Endothelial cell (in vitro differentiated cells): ENCODE data around the gene NUPR1. TPM values are rescaled to one million over a fixed set of nuclear protein-coding genes. Genes with fewer than 3 reads are reported as not detected.
"Not testable (repeated sequence)": the region's sequence is repeated elsewhere in the genome, so short reads cannot be mapped to it uniquely, and the experiment has no call there.

Experiments
- DNase-seq: peaks from one replicate; pipeline ENCODE4 v3.0.0; 2021; ENCODE audit warnings: low spot score
- H3K27ac Mint-ChIP-seq: one replicate; pipeline ENCODE4 v1.8.0; 2021; ENCODE audit warnings: mixed read lengths, inconsistent platforms; ENCODE audit not compliant: unreplicated experiment
- H3K27me3 Mint-ChIP-seq: one replicate; pipeline ENCODE4 v1.8.0; 2021; ENCODE audit warnings: mild to moderate bottlenecking, moderate library complexity, mixed read lengths, inconsistent platforms; ENCODE audit not compliant: unreplicated experiment
- H3K36me3 Mint-ChIP-seq: one replicate; pipeline ENCODE4 v1.8.0; 2021; ENCODE audit warnings: mild to moderate bottlenecking, low read depth, mixed read lengths, inconsistent platforms; ENCODE audit not compliant: unreplicated experiment
- H3K4me1 Mint-ChIP-seq: one replicate; pipeline ENCODE4 v1.8.0; 2021; ENCODE audit warnings: mild to moderate bottlenecking, mixed read lengths, inconsistent platforms; ENCODE audit not compliant: unreplicated experiment
- H3K4me3 Mint-ChIP-seq: one replicate; pipeline ENCODE4 v1.8.0; 2021; ENCODE audit warnings: mild to moderate bottlenecking, mixed read lengths, inconsistent platforms; ENCODE audit not compliant: unreplicated experiment
- H3K9me3 Mint-ChIP-seq: one replicate; pipeline ENCODE4 v1.8.0; 2021; ENCODE audit warnings: mixed read lengths, inconsistent platforms; ENCODE audit not compliant: unreplicated experiment
- total RNA-seq: library from RNA; stranded (reverse); fragmentation: NEBNext Ultra II Directional; extraction: Animal tissue kit (Norgen Biotek cat#: 25700); gene quantifications from one replicate; pipeline ENCODE4 v1.2.1, GENCODE V29; 2021; ENCODE audit not compliant: unreplicated experiment
- TF ChIP-seq, protein P1 (sequence below): fragments of 200-600 bp; sonication (generic); IDR thresholded peaks from one replicate; pipeline ENCODE4 v1.5.0; 2021; ENCODE audit warnings: antibody characterized with exemption; ENCODE audit not compliant: unreplicated experiment

The NUPR1 gene
- total RNA-seq, 1 donor from 2014 or later = not detected

GRCh38 chr16:28569968-28570752 lies 31.4 kb upstream of the NUPR1 start:
- peaks cover 22% of the 10 kb centered on the region for H3K36me3 Mint-ChIP-seq
- peaks cover 2% of the 10 kb centered on the region for H3K27me3 Mint-ChIP-seq
- TF ChIP-seq, protein P1, sequence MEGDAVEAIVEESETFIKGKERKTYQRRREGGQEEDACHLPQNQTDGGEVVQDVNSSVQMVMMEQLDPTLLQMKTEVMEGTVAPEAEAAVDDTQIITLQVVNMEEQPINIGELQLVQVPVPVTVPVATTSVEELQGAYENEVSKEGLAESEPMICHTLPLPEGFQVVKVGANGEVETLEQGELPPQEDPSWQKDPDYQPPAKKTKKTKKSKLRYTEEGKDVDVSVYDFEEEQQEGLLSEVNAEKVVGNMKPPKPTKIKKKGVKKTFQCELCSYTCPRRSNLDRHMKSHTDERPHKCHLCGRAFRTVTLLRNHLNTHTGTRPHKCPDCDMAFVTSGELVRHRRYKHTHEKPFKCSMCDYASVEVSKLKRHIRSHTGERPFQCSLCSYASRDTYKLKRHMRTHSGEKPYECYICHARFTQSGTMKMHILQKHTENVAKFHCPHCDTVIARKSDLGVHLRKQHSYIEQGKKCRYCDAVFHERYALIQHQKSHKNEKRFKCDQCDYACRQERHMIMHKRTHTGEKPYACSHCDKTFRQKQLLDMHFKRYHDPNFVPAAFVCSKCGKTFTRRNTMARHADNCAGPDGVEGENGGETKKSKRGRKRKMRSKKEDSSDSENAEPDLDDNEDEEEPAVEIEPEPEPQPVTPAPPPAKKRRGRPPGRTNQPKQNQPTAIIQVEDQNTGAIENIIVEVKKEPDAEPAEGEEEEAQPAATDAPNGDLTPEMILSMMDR = no peak
- H3K9me3 Mint-ChIP-seq = peaks cover 5% of the 10 kb centered on the region
- peaks cover 24% of the 10 kb centered on the region for H3K4me1 Mint-ChIP-seq
- no peak overlapping the region for H3K27ac Mint-ChIP-seq
- DNase-seq = no peak
- H3K4me3 Mint-ChIP-seq = no peak overlapping the region

- TF ChIP-seq, protein P1 = no peak
- peaks cover 5% of the 10 kb centered on the region for H3K9me3 Mint-ChIP-seq
- no peak overlapping the region for H3K27ac Mint-ChIP-seq
- H3K36me3 Mint-ChIP-seq = peaks cover 22% of the 10 kb centered on the region
- DNase-seq = no peak
- peaks cover 2% of the 10 kb centered on the region for H3K27me3 Mint-ChIP-seq
- no peak overlapping the region for H3K4me3 Mint-ChIP-seq
- peaks cover 18% of the 10 kb centered on the region for H3K4me1 Mint-ChIP-seq
Observed at GRCh38 chr16:28569021-28569420, 30.2 kb upstream of the NUPR1 start.

DNA sequence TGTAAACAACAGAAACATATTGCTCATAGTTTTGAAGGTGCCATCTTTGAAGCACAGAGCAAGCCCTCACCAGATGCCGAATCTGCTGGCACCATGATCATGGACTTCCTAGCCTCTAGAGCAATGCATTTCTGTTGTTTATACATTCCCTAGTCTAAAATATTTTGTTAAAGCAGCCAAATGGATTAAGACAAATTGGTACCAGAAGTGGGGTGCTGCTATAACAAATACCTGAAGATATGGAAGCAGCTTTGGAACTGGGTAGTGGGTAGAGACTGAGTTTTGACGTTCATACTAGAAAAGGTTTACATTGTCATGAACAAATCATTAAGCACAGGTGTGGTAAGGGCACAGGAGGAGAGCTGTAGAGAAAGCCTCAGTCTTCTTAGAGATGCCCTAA lies 28.5 kb upstream of the NUPR1 start:
- Mint-ChIP-seq H3K4me3 (peak overlapping the region; percentile 8), H3K9me3 (peaks cover 5% of the 10 kb centered on the region), H3K4me1 (peaks cover under 1% of the 10 kb centered on the region), H3K27me3 (no peaks in the 10 kb centered on the region), H3K27ac (no peak overlapping the region), H3K36me3 (peaks cover 16% of the 10 kb centered on the region)
- TF ChIP-seq, protein P1 = no peak
- no peak for DNase-seq

DNA sequence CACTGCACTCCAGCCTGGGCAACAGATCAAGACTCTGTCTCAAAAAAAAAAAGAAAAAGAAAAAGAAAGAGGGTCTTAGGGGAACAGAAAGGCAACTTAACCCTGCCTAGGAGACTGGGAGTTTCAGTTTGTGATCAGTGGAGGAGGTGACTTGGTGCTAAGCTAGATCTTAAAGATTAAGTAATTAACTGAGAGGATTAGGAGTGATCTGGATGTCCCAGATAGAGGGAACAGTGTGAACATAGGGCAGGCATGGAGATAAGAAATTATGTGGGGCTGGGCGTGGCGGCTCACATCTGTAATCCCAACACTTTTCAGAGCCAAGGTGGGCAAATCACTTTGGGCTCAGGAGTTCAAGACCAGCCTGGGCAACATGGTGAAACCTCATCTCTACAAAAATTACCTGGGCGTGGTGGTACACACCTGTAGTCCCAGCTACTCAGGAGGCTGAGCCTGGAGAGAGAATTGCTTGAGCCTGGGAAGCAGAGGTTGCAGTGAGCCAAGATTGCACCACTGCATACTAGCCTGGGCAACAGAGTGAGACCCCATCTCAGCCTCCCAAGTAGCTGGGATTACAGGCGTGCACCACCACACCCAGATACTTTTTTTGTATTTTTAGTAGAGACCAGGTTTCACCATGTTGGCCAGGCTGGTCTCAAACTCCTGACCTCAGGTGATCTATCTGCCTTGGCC lies 27.6 kb upstream of the NUPR1 start:
- not testable (repeated sequence) for H3K4me3 Mint-ChIP-seq, H3K9me3 Mint-ChIP-seq, H3K27me3 Mint-ChIP-seq, H3K27ac Mint-ChIP-seq, DNase-seq, H3K4me1 Mint-ChIP-seq
- peaks cover 16% of the 10 kb centered on the region for H3K36me3 Mint-ChIP-seq

- H3K4me1 Mint-ChIP-seq = peaks cover 9% of the 10 kb centered on the region
- peaks cover 5% of the 10 kb centered on the region for H3K9me3 Mint-ChIP-seq
- no peak for DNase-seq
- no peak overlapping the region for H3K4me3 Mint-ChIP-seq
- peaks cover 23% of the 10 kb centered on the region for H3K36me3 Mint-ChIP-seq
- TF ChIP-seq, protein P1 = no peak
- H3K27me3 Mint-ChIP-seq = no peaks in the 10 kb centered on the region
- no peak overlapping the region for H3K27ac Mint-ChIP-seq
Observed at GRCh38 chr16:28563218-28563617, 24.4 kb upstream of the NUPR1 start.
